Kidney (tissue), 14 donors: ENCODE data around the gene RBM42. TPM values are rescaled to one million over a fixed set of nuclear protein-coding genes. Genes with fewer than 3 reads are reported as not detected.

ENCODE experiments used
- DNase-seq, 5 donors: peaks; one replicate each; pipeline ENCODE4 v3.0.0-alpha.2; 2013 to 2020
- FAIRE-seq: peaks from 2 replicates; lab custom pipeline; 2012; peaks lifted over from hg19 to GRCh38; lab: Jason Lieb, UNC
- H3K27ac ChIP-seq, 2 donors: one replicate each; pipeline ENCODE4 v1.7.0; 2013; ENCODE audit warnings: low read depth in 2 of 2, low read length in 2 of 2, inconsistent platforms in 1 of 2
- H3K27me3 ChIP-seq: one replicate; pipeline ENCODE4 v1.7.1; 2013; ENCODE audit warnings: low read length, inconsistent platforms; ENCODE audit not compliant: control insufficient read depth, insufficient read depth
- H3K36me3 ChIP-seq, 3 donors: one replicate each; pipeline versions ENCODE4 v1.7.0 to v1.7.1; 2013; ENCODE audit warnings: low read length in 3 of 3, control low read depth in 1 of 3, inconsistent platforms in 1 of 3; ENCODE audit not compliant: insufficient read depth in 3 of 3, control insufficient read depth in 2 of 3
- H3K4me1 ChIP-seq, 3 donors: one replicate each; pipeline versions ENCODE4 v1.7.0 to v1.7.1; 2013; ENCODE audit warnings: low read length in 3 of 3, inconsistent platforms in 1 of 3, low read depth in 1 of 3; ENCODE audit not compliant: control insufficient read depth in 2 of 3, insufficient read depth in 2 of 3
- H3K4me3 ChIP-seq, 3 donors: one replicate each; pipeline versions ENCODE4 v1.7.0 to v1.8.1; 2013; ENCODE audit warnings: low read length in 3 of 3, control low read depth in 1 of 3, inconsistent platforms in 1 of 3
- H3K9ac ChIP-seq, 3 donors: one replicate each; pipeline versions ENCODE4 v1.7.0 to v1.7.1; 2013; ENCODE audit warnings: low read length in 3 of 3, control low read depth in 1 of 3, inconsistent platforms in 1 of 3
- H3K9me3 ChIP-seq, 3 donors: one replicate each; pipeline versions ENCODE4 v1.7.0 to v1.7.1; 2013; ENCODE audit warnings: low read length in 3 of 3, control low read depth in 1 of 3, inconsistent platforms in 1 of 3; ENCODE audit not compliant: control insufficient read depth in 2 of 3, insufficient read depth in 1 of 3
- CTCF ChIP-seq: IDR thresholded peaks from 3 replicates; pipeline ENCODE4 v1.5.1; 2012; ENCODE audit warnings: mild to moderate bottlenecking, moderate library complexity, borderline replicate concordance; ENCODE audit not compliant: insufficient read depth; ENCODE audit errors: extremely low read depth
- intact Hi-C: fragments of 100-400 bp; cut with DNase I; formaldehyde crosslinking; loops from one replicate; pipeline ENCODE4 v1.11.1; 2022
- polyA plus RNA-seq: library from polyadenylated mRNA; stranded (reverse); fragments of 350-450 nt; fragmentation: Illumina TruSeq; extraction: RNeasy Lipid Tissue Mini Kit (QIAGEN cat#74804); gene quantifications from one replicate; pipeline ENCODE4 v1.2.3, GENCODE V29; 2014; ENCODE audit warnings: low read depth, low replicate concordance; ENCODE audit not compliant: insufficient read depth
- total RNA-seq: library from RNA; stranded (reverse); fragmentation: NEBNext Ultra II Directional; extraction: Animal tissue kit (Norgen Biotek cat#: 25700); gene quantifications from one replicate; pipeline ENCODE4 v1.2.1, GENCODE V29; 2021
- donor health status: control.
- donor health status: control.
- donor health status: control.
- donor health status: control.
- donor health status: control.
- donor health status: DM: yes; HTN: yes; CAD: no.
- donor health status: Normal renal cell carcinoma (clear cell type).

The RBM42 gene
- total and polyA plus RNA-seq, 2 donors from 2014 or later = 77.6 to 78.1 TPM

GRCh38 chr19:35612559-35613321, 16.1 kb upstream of the RBM42 start, which contains the start of gene HAUS5:
Gene HAUS5, plus strand, starts transcription at chr19:35612735. Its CDS starts 60 bp downstream, at chr19:35612795.
- Histone ChIP-seq H3K36me3 (peaks cover 0 to 2% (median 0%) of the 10 kb centered on the region in 3 donors), H3K27ac (no peak within 1 kb of the TSS), H3K9ac (peak within 1 kb of the TSS; percentile 68 to 99 (median 98)), H3K27me3 (no peaks in the 10 kb centered on the region), H3K9me3 (no peaks in the 10 kb centered on the region), H3K4me3 (peak within 1 kb of the TSS; percentile 64 to 97 (median 89)), H3K4me1 (peaks cover 0 to 12% (median 10%) of the 10 kb centered on the region in 3 donors)
- DNase-seq (peak; percentile 96 to 98 (median 97)), FAIRE-seq (peak; percentile 89)
- intact Hi-C loops = no loop called here
- TF ChIP-seq CTCF = peak; percentile 27

- TF ChIP-seq CTCF = no peak
Observed at GRCh38 chr19:35613574-35613973, 15.3 kb upstream of the RBM42 start.

GRCh38 chr19:35615036-35615435, 13.8 kb upstream of the RBM42 start:
- FAIRE-seq (no peak), DNase-seq (no peak)
- intact Hi-C loops = no loop called here
- Histone ChIP-seq H3K9me3 (no peaks in the 10 kb centered on the region), H3K27ac (no peak overlapping the region), H3K4me1 (peaks cover 0 to 12% (median 10%) of the 10 kb centered on the region in 3 donors), H3K36me3 (peaks cover 0 to 2% (median 0%) of the 10 kb centered on the region in 3 donors), H3K27me3 (no peaks in the 10 kb centered on the region), H3K4me3 (no peak overlapping the region), H3K9ac (no peak overlapping the region)
- no peak for TF ChIP-seq CTCF

More at GRCh38 chr19:35613574-35613973, 15.3 kb upstream of the RBM42 start:
- H3K36me3 ChIP-seq = peaks cover 0 to 2% (median 0%) of the 10 kb centered on the region in 3 donors
- no peak overlapping the region for H3K27ac ChIP-seq
- FAIRE-seq = no peak
- H3K4me3 ChIP-seq = no peak overlapping the region
- no peaks in the 10 kb centered on the region for H3K27me3 ChIP-seq
- H3K9me3 ChIP-seq = no peaks in the 10 kb centered on the region
- intact Hi-C loops = no loop called here
- no peak for DNase-seq
- peaks cover 0 to 12% (median 10%) of the 10 kb centered on the region in 3 donors for H3K4me1 ChIP-seq
- H3K9ac ChIP-seq = no peak overlapping the region
